CD4-positive, alpha-beta T cell treated with Interleukin-10 for 1 hour (primary cell): ENCODE data around the gene CYB5RL.
"Not testable (repeated sequence)": the region's sequence is repeated elsewhere in the genome, so short reads cannot be mapped to it uniquely, and the experiment has no call there.

ENCODE experiments used
- DNase-seq: peaks from one replicate; pipeline ENCODE4 v3.0.0-alpha.2; 2020

The CYB5RL gene

DNA sequence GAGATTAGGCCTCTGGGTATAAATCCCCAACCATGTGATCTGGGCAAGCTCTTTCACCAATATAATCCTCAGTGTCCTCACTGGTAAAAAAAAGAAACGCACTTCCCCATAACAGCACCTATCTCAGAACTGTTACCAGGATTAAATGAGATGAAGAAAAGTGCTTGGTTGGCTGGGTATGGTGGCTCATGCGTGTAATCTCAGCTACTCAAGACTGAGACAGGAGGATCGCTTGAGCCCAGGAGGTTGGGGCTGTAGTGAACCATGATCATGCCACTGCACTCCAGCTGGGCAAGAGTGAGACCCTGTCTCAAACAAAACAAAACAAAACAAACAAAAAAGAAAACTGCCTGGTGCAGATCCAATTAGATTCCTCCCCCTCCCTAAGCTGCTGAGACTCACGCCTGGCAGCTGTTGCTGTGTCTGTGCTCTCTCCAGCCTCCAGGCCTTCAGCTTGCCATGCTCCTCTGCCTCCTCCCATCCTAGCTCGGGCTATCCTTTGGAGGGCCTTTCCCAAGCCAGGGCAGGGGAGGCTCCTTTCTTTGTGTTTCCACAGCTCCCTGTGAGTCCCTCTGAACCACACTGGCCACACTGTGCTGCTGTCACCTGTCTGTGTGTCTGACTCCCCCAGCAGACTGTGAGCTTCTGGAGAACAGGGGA lies 19.0 kb downstream of the CYB5RL start:
- no peak for DNase-seq

DNA sequence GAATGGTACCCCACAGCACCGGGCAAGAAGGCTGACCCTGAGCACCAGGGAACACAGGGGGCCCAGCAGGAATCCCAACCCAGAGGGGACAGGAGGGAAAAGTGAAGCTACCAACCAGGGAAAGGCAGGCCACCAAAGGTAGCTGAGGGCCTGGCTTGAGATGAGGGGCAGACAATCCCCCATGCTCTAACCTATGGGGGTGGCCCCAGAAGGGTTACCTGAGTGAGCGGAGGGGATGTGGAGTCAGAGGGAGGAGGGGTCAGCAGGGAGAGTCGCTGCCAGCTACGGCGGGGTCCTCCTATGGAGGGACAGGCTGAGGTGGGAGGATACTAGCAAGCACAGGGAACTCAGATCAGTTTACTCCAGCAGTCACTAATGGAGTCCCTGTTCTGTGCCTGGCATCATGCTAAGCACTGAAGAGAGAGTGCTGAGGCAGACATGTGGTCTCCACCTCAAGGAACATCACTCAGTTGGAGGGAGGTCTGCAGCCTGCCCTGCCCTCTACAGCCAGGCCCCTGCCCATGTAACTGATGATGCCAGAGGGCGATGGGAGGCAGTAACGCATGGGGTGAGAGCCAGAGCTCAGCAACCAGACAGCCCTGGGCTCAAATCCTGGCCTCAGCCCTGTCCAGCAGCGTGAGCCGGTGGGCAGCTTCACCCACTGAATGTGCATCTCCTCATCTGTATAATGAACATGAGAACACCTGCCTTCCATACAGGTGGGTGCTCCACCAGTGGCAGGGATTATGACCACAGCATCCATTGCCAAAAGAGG lies 21.3 kb downstream of the CYB5RL start:
- DNase-seq: no peak

DNA sequence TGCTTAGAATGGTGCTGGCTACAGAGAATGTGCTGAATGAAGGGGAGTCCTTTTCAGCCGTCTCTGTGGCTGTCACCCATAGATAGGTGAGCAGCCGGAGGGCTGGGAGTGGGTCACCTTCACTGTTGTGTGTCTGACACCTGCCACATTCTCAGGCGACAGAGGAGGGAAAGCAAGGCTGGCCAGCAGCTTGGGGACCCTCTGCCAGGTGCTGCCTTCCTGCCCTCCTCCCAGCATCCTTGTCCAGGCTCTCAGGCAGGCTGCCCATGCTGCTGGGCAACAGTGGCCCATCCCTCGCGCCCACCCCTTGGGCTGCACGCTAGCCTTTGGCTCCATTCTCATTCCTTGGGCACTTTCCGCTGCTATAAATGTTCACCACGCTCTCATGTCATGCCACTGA lies 22.1 kb downstream of the CYB5RL start:
- DNase-seq: no peak

DNA sequence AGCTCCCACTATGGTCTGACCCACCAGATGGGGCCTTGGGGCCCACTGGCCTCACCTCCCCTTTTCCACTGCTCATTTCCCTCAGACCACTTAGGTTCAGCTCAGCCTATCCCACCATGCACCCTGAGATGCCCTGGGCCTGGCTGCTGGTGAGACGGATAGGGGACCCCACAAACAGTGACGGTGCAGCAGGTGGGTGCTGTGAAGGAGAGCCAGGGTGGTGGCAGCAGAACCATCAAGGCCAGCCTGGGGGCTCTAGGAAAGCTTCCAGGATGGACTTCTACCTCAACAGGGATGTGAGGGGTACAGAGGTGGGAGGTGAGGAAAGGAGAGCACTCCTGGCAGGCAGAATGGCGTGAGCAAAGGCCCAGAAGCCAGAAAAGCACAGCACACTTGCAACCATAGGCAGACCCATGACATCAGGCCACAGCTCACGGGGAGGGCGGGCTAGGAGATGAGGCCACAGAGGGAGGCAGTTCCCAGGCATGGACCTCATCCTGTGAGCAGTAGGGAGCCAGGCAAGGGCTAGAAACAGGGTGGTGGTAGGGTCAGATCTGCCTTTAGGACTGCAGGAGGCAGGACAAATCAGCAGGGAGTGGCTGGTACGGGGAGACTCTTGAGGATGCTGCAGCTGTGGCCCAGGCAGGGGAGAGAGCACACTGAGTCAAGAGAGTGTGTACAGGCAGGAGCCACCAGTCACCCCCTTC lies 23.1 kb downstream of the CYB5RL start:
- no peak for DNase-seq

DNA sequence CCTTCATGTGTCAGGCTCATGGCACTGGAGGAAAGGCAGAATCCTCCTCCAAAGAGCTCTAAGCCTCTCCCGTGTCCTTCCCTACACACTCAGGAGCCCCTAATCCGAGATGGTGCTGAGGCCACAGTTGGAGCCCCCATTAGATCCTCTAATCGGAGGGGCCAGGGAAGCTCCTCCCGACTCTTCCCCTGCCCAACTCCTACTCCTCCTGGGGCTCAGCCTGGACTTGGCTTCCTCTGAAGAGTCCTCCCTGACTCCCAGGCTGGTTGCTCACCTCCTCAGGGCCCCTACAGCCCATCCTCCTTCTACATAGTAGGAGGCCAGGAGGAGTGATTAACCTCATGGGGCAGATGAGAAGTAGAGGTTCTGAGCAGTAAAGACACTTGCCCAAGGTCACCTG lies 25.7 kb downstream of the CYB5RL start:
- DNase-seq: no peak

DNA sequence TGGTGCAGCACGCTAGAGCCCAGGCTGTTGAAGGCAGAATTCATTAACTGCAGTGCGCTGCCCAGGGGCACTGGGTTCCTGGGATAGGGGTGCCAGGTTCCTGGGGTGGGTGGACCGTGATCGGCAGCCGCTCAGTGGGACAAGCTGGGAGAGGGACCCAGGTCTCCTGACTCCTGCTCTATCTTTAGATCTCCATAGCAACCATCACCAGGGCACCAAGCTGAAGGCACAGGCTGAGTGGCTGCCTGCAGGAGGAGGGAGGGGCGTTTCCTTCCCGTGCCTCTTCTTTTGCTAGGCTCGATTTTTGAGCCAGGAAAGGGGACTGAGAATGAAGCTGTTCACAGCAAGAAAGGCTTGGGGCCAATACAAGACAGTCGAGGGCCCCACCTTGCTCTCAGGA lies 26.1 kb downstream of the CYB5RL start:
- no peak for DNase-seq

DNA sequence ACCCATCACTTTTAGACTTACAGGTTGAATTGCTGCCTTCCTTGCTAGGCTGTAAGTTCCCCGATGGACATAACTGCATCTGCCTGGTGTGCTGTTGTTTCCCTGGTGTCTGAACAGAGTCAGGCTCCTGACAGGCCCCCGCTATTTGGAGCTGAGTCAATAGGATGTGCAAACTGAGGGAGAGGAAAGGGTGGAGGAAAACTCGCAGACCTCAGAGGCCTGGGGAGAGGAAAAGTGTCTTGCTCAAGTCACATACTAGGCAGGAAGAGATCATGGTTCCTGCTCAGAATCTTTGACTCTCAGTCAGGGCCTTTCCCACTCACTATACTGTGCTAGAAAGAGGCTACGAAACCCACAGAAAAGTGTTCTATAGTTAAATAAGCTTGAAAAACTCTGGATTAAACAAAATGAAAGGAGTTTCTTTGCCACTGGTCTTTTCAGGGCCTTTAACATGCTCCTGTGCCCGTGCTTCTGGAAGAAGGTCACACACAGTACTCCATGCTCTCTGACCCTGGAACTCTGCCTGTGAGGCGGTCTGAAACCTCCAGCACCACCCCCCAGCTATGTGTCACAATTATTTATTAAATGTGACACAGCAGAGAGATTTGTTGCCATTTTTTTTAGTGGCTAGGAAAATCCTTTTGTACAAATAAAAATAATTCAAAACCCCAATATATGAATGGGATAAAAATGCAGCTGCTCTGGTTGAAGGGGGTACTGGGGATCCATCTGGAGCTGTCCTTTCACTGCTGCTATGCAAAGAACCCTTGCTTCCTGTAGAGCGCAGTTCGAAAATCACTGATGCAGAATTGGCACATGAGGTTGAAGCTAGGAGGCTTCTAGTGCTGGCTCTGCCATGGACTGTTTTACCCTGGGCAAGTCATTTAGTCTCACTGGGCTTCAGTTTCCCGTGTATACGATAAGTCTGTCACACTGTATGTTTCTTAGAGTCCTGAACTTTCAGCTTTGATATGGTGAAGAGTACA lies 26.9 kb downstream of the CYB5RL start:
- DNase-seq: no peak

DNA sequence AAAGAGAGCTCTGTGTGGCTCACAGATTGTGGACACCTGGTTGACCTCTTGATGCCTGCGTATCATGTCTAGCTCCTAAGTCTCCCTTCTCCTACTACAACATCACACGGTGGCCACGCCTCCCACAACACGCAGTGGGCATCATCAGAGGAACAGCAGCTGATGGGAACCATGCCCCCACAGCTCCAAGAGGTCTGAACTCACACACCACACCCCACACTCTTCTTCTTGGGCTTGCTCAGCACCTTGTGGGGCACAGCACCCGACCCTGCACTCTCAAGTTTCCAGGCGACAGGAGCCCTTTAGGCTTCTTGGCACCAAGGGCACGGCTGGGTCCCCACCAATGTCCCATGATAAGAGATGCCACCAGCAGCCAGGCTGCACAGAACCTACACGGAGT lies 28.2 kb downstream of the CYB5RL start:
- DNase-seq: no peak

DNA sequence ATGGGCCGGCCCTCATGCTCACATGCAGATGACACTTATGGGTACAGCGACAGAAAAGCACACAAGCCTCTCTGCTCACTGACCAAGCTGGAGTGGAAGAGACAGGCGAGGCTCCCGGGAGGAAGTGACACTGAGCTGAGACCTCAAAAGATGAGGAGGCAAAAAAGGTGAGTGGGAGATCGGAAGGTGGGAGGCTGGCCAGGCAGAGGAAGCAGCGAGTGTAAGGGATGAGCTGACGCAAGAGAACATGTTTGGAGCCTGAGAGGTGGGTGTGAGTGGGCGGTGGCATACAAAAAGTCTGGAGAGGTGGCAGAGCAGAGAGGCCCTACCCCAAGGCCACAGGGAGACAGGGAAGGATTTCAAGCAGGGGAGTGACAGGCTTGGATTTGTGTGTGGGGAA lies 28.8 kb downstream of the CYB5RL start:
- no peak for DNase-seq

DNA sequence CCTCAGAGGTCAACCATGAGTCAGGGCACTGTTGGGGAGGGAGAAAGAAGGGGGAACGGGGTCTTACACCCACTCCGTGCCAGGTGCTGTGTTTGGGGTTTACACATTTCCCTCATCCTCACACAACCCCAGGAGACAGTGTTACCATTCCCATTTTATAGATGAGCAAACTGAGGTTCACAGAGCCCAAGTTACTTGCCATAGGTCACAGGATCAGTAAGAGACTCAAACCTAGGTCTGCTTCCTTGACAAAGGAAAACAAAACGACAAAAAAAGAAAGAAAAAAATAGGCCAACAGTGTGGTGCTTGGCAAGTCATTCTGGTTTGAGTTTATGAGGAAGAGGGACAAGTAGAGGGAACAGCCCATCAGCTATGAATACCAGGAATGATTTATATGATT lies 30.8 kb downstream of the CYB5RL start:
- no peak for DNase-seq

DNA sequence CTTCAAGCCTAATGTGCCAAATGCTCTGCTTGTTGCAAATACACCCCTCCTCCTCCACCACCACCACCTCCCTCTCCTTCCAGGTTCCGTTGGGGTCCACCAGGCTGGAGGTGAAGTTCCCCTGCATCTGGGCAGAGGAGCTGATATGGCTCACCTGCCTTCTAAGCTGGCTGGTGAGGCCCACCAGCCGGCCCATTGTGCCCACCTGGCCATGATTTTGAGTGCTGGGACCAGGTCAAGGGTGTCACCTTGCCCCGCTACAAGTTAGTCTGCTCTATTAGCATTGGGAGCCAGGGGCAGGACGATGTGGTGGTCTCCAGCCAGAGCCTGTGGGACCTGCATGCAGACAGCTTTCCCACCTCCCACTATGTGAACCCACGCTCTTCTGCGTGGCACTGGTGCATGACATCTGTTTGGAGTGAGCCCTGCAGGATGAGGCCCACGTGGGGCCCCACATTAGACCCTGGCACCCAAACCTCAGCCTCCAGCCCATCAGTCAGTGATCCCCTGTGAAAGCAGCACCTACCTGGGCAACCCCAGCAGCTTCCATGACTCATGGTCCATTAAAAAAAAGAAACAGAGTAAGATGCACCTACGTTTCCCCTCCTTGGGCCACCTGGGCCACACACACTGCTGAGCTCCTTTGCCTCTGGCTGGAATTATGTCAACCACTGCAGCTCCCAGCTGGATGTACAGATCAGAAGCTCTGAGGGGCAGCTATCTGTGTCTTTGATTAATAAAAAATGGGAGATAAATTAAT lies 31.4 kb downstream of the CYB5RL start:
- no peak for DNase-seq

DNA sequence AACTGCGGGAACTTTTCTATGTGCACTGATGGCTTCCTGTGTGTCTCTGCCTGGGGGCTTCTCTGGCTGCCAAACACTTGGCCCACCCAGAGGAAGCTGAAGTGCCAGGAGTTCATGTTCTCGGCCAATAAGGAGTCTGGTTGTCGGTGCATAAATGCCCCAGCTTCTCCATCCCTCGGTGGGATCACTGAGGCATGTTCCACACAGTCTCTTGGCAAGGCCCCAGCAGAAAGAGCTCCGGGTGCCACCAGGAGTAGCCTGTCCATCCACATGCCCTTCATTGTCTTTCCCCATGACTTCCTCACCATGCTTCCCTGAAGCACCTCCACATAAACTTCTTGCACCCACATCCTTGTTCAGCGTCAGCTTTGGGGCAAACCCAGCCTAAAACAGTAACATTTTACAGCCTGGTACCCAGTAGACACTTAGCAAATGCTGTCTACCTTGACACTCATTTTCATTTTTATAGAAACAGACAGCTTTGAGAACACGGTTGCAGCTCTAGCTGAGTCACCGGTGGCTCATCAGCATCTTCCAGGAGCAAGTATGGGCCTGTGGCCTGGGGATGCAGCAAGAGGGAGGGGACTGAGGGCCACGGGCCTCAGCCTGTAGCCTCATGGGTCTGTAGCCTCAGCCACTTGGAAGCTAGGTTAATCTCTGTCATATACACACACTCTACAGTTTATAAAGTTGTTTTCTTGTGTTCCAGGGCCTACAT lies 32.2 kb downstream of the CYB5RL start:
- DNase-seq: no peak

DNA sequence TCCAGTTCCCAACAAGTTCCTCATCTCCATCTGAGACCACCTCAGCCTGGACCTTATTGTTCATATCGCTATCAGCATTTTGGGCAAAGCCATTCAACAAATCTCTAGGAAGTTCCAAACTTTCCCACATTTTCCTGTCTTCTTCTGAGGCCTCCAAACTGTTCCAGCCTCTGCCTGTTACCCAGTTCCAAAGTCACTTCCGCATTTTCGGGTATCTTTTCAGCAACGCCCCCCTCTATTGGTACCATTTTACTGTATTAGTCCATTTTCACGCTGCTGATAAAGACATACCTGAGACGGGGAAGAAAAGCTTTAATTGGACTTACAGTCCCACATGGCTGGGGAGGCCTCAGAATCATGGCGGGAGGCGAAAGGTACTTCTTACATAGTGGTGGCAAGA lies 33.5 kb downstream of the CYB5RL start:
- not testable (repeated sequence) for DNase-seq

DNA sequence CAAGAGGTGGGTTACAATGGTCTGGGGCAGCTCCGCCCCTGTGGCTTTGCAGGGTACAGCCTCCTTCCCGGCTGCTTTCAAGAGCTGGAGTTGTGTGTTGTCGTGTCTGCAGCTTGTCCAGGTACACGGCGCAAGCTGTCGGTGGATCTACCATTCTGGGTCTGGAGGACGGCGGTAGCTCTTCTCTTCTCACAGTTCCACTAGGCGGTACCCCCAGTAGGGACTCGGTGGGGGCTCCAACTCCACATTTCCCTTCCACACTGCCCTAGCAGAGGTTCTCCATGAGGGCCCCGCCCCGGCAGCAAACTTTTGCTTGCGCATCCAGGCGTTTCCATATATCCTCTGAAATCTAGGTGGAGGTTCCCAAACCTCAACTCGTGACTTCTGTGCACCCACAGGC lies 34.7 kb downstream of the CYB5RL start:
- no peak for DNase-seq

DNA sequence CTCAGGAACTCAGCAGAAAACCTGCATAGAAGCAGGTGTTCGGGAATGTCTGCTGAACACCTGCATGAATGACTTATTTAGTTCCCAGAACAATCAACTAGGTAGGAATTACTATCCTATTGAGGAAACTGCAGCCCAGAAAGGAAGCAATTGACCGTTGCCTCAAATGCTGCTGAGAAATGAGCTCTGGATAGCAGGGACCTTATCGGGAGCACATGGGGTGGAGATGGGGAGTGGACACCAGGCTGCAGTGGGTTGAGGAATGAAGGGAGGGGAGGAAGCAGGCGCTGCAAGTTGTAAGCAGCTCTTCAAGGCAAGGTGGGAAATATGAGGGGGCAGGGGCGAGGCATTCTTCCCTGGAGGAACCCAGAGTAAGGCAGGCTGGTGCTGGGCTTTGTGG lies 36.3 kb downstream of the CYB5RL start:
- no peak for DNase-seq

DNA sequence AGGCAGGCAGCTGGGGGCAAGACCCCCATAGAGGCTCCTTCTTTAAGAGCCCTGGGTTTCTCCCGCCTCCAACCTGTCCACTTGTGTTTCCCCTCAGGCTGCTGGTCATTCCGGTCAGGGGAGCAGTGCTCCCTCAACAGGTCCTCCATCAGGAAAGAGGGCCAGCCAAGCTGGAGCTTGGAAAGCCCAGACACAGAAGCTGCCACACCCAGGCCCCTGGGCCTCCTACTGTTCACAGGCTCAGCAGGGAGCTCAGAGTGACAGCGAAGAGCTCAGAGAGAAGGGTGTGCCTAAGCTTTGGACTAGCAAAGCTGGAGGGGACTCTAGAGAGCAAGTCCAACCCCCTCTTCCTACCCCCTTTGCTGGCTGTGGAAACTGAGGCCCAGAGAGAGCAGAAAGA lies 36.8 kb downstream of the CYB5RL start:
- DNase-seq: no peak

DNA sequence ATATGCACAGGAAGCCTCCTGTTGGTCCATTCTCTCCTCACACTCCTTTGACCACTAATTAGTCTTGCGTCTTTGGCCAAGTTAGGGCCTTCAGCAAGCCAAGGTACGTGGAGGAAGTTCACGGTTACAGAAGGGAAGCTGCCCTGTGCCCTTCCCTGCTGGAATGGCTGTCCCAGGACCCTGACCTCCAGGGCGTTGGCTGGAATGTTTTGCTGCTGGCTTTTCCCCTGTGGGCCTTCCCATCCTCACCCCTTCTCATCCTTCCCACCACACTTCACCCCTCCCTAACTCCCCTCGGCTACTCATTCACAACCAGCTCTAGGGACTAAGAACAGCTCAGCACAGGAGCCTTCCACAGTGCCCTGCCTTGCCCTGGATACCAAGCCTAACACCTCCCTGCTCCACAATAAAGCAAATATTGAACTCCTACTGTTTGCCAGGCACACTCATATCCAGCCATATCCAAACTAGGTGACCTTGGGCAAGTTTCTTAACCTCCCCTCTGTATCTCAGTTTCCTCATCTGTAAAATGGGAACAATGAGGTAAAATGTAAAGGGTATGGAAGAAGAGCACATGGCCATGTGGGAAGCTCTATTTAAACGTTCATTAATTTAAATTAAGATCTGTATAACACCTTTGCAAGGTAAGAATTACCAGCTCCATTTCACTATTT lies 38.2 kb downstream of the CYB5RL start:
- no peak for DNase-seq

DNA sequence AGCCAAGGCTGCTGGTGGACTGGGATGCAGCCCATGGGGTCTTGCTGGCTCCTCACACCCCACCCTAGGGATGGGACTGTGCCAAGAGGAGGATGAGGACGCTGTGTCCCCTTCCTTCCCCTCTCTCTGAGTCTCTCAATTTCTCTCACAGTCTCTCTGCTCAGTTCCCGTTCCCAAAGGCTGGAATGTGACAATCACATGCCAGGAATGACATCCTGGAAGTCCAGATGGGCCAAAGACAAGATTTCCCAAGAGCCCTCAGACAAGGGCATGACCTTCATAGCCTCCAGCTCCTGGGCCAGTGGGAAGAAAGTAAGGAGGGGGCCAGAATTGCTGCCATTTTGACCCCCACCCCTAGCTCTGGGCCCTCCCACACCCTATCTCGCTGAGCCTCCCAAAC lies 39.5 kb downstream of the CYB5RL start:
- DNase-seq: no peak

DNA sequence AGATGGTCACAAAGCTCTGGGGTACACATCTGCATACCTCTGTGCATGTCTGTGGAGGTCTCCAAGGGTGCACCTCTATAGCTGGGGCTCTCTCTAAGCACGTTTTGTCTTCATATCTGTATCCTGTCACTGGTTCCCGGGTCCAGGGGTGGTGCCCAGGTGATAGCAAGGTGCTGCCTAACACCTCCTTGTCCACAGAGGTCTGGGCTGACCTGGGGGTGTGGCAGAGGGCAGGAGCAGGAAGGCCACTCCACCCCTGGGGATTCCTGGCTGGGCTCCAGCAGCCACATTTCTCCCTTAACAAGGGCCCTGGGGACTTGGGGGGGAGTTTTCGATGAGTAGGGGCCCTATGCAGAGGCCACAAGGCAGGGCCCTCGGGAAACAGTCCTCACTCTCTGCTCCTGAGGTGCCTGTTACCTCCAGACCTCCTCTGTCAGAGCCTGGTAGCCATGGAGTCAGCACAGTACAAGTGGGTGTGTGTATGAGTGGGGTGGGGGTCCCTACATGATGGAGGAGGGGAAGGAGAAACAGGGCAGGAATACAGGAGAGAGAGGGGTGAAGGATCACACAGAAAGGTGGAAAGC lies 40.0 kb downstream of the CYB5RL start:
- no peak for DNase-seq

DNA sequence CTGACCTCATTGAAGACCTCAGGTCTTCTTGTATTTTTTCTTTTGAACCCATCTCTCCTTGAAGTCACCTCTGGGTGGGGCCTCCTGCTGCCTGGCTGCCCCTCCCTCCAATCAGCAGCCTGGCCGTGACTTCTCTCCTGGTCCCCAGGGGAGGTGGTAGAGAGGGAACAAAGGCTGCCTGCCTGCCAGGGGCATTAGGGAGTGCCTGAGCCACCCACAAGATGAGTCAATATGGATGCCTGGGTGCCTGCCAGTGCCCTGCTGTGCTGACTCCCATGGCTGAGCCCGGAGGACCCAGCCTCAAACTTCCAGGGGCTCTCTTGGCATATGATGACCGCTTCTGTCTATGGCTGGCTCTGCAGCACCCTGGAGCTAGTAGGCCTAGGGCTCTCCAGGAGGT lies 41.8 kb downstream of the CYB5RL start:
- DNase-seq: no peak

DNA sequence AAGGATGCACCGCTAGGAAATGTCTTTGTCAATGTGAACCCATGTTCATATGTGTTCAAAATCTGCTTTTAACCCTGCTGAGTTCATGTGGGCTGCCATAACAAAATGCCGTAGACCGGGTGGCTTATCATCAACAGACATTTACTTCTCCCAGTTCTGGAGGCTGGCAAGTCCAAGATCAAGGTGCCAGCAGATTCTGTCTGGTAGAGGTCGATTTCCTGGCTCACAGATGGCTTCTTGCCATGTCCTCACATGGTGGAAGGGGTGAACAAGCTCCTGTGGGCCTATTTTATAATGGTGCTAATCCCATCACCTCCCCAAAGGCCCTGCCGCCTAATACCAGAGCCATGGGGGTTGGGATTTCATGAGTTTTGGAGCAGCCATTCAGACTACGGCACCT lies 42.4 kb downstream of the CYB5RL start:
- no peak for DNase-seq
